ENCODE measurements around the gene CLEC14A. TPM values are rescaled to one million over a fixed set of nuclear protein-coding genes. Genes with fewer than 3 reads are reported as not detected.

The CLEC14A gene
- total and polyA plus RNA-seq, 8 donors, result 1.8 to 24.9 (median 9.6) TPM; not detected in 1

DNA sequence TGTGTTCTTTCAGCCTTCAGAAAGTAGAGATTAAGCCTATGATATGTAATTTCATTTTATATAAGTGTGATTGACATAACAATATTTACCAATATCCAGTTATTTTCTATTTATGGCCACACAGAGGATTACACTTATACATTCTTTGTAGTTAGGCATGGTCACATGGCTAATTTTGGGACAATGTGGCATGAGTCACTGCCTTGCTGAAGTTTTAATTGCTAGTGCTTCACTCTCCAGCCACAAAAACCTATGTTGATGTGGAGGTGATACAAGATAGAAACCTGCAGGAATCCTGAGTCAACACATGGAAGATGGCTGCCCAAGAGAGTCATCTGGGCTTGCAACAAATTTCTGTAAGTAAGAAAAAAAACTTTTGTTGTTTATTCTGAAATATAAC is 17.0 kb downstream of the CLEC14A start:
- H3K4me3 ChIP-seq, result no peak overlapping the region
- no peaks in the 10 kb centered on the region for H3K36me3 ChIP-seq
- no peaks in the 10 kb centered on the region for H3K4me1 ChIP-seq
- TF ChIP-seq POLR2A (IDR thresholded peaks at IDR 0.05), result no peak
- TF ChIP-seq, protein P1, sequence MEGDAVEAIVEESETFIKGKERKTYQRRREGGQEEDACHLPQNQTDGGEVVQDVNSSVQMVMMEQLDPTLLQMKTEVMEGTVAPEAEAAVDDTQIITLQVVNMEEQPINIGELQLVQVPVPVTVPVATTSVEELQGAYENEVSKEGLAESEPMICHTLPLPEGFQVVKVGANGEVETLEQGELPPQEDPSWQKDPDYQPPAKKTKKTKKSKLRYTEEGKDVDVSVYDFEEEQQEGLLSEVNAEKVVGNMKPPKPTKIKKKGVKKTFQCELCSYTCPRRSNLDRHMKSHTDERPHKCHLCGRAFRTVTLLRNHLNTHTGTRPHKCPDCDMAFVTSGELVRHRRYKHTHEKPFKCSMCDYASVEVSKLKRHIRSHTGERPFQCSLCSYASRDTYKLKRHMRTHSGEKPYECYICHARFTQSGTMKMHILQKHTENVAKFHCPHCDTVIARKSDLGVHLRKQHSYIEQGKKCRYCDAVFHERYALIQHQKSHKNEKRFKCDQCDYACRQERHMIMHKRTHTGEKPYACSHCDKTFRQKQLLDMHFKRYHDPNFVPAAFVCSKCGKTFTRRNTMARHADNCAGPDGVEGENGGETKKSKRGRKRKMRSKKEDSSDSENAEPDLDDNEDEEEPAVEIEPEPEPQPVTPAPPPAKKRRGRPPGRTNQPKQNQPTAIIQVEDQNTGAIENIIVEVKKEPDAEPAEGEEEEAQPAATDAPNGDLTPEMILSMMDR (IDR thresholded peaks at IDR 0.05), result no peak
- no peak for DNase-seq
- intact Hi-C loops (cut with DNase I; ENCODE audit: low total_unique reads), result no loop called here
- H3K27me3 ChIP-seq, result no peaks in the 10 kb centered on the region
- H3K9me3 ChIP-seq, result no peaks in the 10 kb centered on the region
- no peak overlapping the region for H3K27ac ChIP-seq

DNA sequence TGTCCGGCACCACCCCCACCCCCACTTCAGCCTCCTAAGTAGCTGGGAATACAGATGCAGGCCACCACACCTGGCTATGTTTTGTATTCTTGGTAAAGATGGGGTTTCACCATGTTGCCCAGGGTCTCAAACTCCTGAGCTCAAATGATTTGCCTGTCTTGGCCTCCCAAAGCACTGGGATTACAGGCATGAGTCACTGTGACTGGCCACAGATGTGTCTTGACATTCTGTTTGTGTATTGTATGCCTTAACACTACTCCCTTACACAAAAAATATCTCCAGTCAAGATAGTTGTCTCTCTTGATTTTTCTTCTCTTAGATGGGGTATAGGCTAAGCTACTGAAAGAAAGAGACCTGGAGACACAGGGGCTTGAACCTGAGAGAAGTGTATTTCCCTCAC is 17.6 kb downstream of the CLEC14A start:
- no peaks in the 10 kb centered on the region for H3K9me3 ChIP-seq
- intact Hi-C loops (cut with DNase I; ENCODE audit: low total_unique reads), result no loop called here
- 65 to 100% (median 73%) methylated on average over 1 of the region's 1 CpG for WGBS, 5 donors
- DNase-seq, result no peak
- TF ChIP-seq, protein P1 (IDR thresholded peaks at IDR 0.05), result no peak
- TF ChIP-seq POLR2A (IDR thresholded peaks at IDR 0.05) (no peak), POLR2AphosphoS5 (IDR thresholded peaks at IDR 0.05) (no peak), EP300 (IDR thresholded peaks at IDR 0.05) (no peak)
- no peak overlapping the region for H3K27ac ChIP-seq
- no peaks in the 10 kb centered on the region for H3K27me3 ChIP-seq
- H3K36me3 ChIP-seq, result no peaks in the 10 kb centered on the region
- no peak overlapping the region for H3K4me3 ChIP-seq
- H3K4me1 ChIP-seq, result no peaks in the 10 kb centered on the region

DNA sequence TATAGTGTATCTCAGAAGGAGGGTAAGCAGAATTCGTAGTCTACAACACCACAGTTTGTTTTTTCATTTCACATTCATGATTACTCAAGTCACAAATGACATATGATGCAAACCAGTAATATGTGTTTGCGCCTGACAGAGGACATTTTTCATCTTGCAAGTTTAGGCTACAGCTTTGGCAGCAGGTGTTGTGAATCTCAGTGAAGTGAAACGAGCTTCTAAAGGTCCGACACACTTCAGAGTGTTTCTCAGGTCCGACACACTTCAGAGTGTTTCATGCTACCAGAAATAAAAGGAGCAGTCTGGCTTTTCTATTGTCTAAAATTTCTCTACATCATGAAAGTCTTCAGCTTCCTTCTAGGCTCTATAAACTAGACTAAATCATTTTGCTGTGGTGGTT is 22.7 kb downstream of the CLEC14A start:
- no peaks in the 10 kb centered on the region for H3K36me3 ChIP-seq
- no peaks in the 10 kb centered on the region for H3K27me3 ChIP-seq
- 63 to 70% (median 65%) methylated on average over 5 of the region's 5 CpGs for WGBS, 5 donors
- H3K27ac ChIP-seq, result no peak overlapping the region
- no peak overlapping the region for H3K4me3 ChIP-seq
- TF ChIP-seq, protein P1 (IDR thresholded peaks at IDR 0.05), result no peak
- TF ChIP-seq POLR2A (IDR thresholded peaks at IDR 0.05) (no peak), POLR2AphosphoS5 (IDR thresholded peaks at IDR 0.05) (no peak), EP300 (IDR thresholded peaks at IDR 0.05) (no peak)
- no peaks in the 10 kb centered on the region for H3K4me1 ChIP-seq
- DNase-seq, result no peak
- intact Hi-C loops (cut with DNase I; ENCODE audit: low total_unique reads), result no loop called here
- peaks cover 0 to 3% (median 0%) of the 10 kb centered on the region in 4 donors for H3K9me3 ChIP-seq

DNA sequence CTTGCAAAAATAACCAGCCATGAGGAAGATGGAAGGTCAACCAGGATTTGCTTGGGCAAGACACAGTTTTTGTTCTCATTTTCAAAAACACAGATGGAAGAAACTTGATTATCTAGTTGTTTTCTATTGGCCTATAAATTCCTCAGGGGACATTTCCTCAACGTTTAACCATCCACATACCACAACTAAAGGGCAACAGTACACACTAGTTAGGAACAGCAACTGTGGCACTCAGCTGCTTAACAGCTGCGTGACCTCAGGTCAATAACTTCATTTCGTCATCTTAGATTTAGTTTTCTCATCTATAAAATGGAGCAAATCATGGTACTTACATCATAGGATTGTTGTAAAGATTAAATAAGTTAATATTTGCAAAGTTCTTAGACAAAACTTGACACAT is 29.5 kb downstream of the CLEC14A start:
- no peak overlapping the region for H3K27ac ChIP-seq
- no peak for DNase-seq
- TF ChIP-seq, protein P1 (IDR thresholded peaks at IDR 0.05), result no peak
- no peak for TF ChIP-seq EP300 (IDR thresholded peaks at IDR 0.05)
- no peak for TF ChIP-seq POLR2A (IDR thresholded peaks at IDR 0.05)
- TF ChIP-seq POLR2AphosphoS5 (IDR thresholded peaks at IDR 0.05), result no peak
- no peak overlapping the region for H3K4me3 ChIP-seq
- H3K27me3 ChIP-seq, result no peaks in the 10 kb centered on the region
- intact Hi-C loops (cut with DNase I; ENCODE audit: low total_unique reads), result no loop called here
- no peaks in the 10 kb centered on the region for H3K4me1 ChIP-seq
- peaks cover 0 to 3% (median 0%) of the 10 kb centered on the region in 4 donors for H3K9me3 ChIP-seq
- no peaks in the 10 kb centered on the region for H3K36me3 ChIP-seq
- 67 to 76% (median 72%) methylated on average over 3 of the region's 3 CpGs for WGBS, 5 donors
